Thoracic aorta (tissue), 2 donors: ENCODE results near the gene THRB. TPM values are rescaled to one million over a fixed set of nuclear protein-coding genes. Genes with fewer than 3 reads are reported as not detected.

Source experiments
- ATAC-seq: fragments of 150-250 bp; one replicate; pipeline ENCODE4 v1.8.0; 2017; ENCODE audit warnings: low read depth; ENCODE audit not compliant: insufficient number of reproducible peaks, low FRiP score
- DNase-seq: peaks from one replicate; pipeline ENCODE4 v3.0.0-alpha.2; 2020; ENCODE audit warnings: low spot score
- H3K27ac ChIP-seq, 2 donors: fragments of 200-600 bp; sonication (generic); 1 replicate in 1 of 2; 2 replicates in 1 of 2; pipeline ENCODE4 v1.5.1; 2016; ENCODE audit warnings: mild to moderate bottlenecking in 2 of 2, moderate library complexity in 2 of 2
- H3K27me3 ChIP-seq: fragments of 200-600 bp; sonication (generic); replicated peaks from 2 replicates; pipeline ENCODE4 v1.6.0; 2016; ENCODE audit warnings: mild to moderate bottlenecking; ENCODE audit not compliant: insufficient read depth
- H3K36me3 ChIP-seq: fragments of 200-600 bp; sonication (generic); one replicate; pipeline ENCODE4 v1.5.1; 2016
- H3K4me1 ChIP-seq, 2 donors: fragments of 200-600 bp; sonication (generic); 1 replicate in 1 of 2; 2 replicates in 1 of 2; pipeline versions ENCODE4 v1.5.1 to v1.6.0; 2016; ENCODE audit warnings: low read depth in 2 of 2, mild to moderate bottlenecking in 1 of 2; ENCODE audit not compliant: control insufficient read depth in 1 of 2
- H3K4me3 ChIP-seq: fragments of 200-600 bp; sonication (generic); 2 replicates; pipeline ENCODE4 v1.5.1; 2016; ENCODE audit warnings: mild to moderate bottlenecking
- H3K9me3 ChIP-seq: fragments of 200-600 bp; sonication (generic); 2 replicates; pipeline ENCODE4 v1.5.1; 2016
- total RNA-seq, 2 donors: library from RNA; depleted of rRNA; stranded (reverse); fragments of >200 nt; gene quantifications; one replicate each; pipeline versions ENCODE4 v1.1.0 to v1.2.3, GENCODE V29; 2016
- TF ChIP-seq, protein P1 (sequence below): fragments of 200-600 bp; sonication (generic); IDR thresholded peaks from one replicate; pipeline ENCODE4 v1.5.1; 2019; ENCODE audit warnings: antibody characterized with exemption

Gene THRB
- total RNA-seq, 2 donors from 2014 or later: 40.3 to 65.6 TPM

GRCh38 chr3:24311881-24312280 lies 182.8 kb downstream of the THRB start:
- no peak for ATAC-seq
- no peak overlapping the region for H3K4me3 ChIP-seq
- TF ChIP-seq, protein P1, sequence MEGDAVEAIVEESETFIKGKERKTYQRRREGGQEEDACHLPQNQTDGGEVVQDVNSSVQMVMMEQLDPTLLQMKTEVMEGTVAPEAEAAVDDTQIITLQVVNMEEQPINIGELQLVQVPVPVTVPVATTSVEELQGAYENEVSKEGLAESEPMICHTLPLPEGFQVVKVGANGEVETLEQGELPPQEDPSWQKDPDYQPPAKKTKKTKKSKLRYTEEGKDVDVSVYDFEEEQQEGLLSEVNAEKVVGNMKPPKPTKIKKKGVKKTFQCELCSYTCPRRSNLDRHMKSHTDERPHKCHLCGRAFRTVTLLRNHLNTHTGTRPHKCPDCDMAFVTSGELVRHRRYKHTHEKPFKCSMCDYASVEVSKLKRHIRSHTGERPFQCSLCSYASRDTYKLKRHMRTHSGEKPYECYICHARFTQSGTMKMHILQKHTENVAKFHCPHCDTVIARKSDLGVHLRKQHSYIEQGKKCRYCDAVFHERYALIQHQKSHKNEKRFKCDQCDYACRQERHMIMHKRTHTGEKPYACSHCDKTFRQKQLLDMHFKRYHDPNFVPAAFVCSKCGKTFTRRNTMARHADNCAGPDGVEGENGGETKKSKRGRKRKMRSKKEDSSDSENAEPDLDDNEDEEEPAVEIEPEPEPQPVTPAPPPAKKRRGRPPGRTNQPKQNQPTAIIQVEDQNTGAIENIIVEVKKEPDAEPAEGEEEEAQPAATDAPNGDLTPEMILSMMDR: no peak
- H3K4me1 ChIP-seq: peaks cover 18 to 66% of the 10 kb centered on the region in 2 donors
- peak overlapping the region; percentile 5 to 11 for H3K27ac ChIP-seq
- no peaks in the 10 kb centered on the region for H3K27me3 ChIP-seq
- no peaks in the 10 kb centered on the region for H3K36me3 ChIP-seq
- H3K9me3 ChIP-seq: no peaks in the 10 kb centered on the region
- DNase-seq: no peak

GRCh38 chr3:24310887-24311286 lies 183.8 kb downstream of the THRB start:
- Histone ChIP-seq H3K27ac (no peak overlapping the region), H3K27me3 (no peaks in the 10 kb centered on the region), H3K4me1 (peaks cover 21 to 65% of the 10 kb centered on the region in 2 donors), H3K9me3 (no peaks in the 10 kb centered on the region), H3K36me3 (no peaks in the 10 kb centered on the region), H3K4me3 (no peak overlapping the region)
- DNase-seq (no peak), ATAC-seq (no peak)
- TF ChIP-seq, protein P1: no peak

DNA sequence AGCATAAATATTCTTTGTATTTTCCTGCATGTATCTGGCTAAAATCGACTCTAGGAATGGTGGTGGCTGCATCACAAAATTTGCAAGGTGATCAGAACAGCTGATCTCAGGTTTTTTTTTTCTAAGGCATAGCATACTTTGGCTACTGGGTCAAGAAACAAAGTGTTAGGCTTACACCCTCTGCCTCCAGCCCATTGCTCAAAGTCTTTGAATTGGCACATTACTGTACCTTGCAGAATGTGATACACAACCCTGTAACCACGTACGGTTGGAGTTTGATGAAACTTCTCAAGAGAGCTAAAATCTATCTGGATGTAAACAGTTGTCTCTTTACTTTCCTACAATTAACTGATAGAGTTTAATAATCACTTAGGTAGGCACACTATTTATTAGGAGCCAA lies 188.1 kb downstream of the THRB start:
- no peak for DNase-seq
- Histone ChIP-seq H3K36me3 (no peaks in the 10 kb centered on the region), H3K9me3 (no peaks in the 10 kb centered on the region), H3K4me3 (no peak overlapping the region), H3K27ac (peak overlapping the region; percentile 43 to 60), H3K4me1 (peaks cover 15 to 35% of the 10 kb centered on the region in 2 donors), H3K27me3 (no peaks in the 10 kb centered on the region)
- TF ChIP-seq, protein P1: no peak
- ATAC-seq: no peak

DNA sequence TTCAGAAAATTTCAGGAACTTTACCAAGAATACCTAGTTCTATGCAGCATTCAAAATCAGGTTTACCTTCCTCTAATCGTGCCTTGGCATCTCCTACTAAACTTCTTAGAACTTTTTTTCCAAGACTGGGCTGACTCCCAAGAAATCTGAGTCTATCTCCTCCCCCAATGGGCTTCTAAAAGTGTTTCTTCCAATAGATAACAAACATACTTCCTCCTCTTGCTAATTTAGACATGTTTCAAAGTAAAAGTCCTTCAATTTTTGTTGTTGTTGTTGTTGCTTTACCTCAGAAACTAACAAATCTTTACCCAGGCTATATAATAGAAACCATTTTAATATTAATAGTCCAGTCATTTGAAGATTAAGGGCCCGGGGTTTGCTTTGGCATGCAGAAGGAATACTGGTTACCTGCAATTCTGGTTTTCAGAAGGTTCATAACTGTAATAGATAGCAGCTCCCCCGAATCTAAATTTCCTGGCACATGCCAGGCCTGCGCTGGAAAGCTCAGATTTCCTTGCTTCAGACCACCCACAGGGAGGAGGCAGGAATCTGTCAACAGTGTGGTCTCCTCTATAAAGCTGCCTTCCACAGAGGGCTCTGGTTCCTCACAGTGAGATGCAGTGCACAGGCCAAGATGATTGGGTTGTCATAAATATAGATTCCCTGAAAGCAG lies 188.7 kb downstream of the THRB start:
- no peaks in the 10 kb centered on the region for H3K36me3 ChIP-seq
- H3K27ac ChIP-seq: peak overlapping the region; percentile 43 to 60
- ATAC-seq: no peak
- H3K27me3 ChIP-seq: no peaks in the 10 kb centered on the region
- no peak for DNase-seq
- TF ChIP-seq, protein P1: no peak
- no peaks in the 10 kb centered on the region for H3K9me3 ChIP-seq
- no peak overlapping the region for H3K4me3 ChIP-seq
- H3K4me1 ChIP-seq: peaks cover 13 to 35% of the 10 kb centered on the region in 2 donors

GRCh38 chr3:24303057-24303754 lies 191.4 kb downstream of the THRB start:
- no peak overlapping the region for H3K27ac ChIP-seq
- H3K9me3 ChIP-seq: no peaks in the 10 kb centered on the region
- DNase-seq (no peak), ATAC-seq (no peak)
- no peaks in the 10 kb centered on the region for H3K36me3 ChIP-seq
- no peak overlapping the region for H3K4me3 ChIP-seq
- H3K27me3 ChIP-seq: no peaks in the 10 kb centered on the region
- TF ChIP-seq, protein P1: no peak
- peaks cover 20 to 52% of the 10 kb centered on the region in 2 donors for H3K4me1 ChIP-seq
